Small intestine (tissue), 7 donors: ENCODE data around the gene MED20. TPM values are rescaled to one million over a fixed set of nuclear protein-coding genes. Genes with fewer than 3 reads are reported as not detected.

ENCODE experiments used
- DNase-seq, 2 donors: peaks; one replicate each; pipeline versions ENCODE4 v3.0.0 to v3.0.0-alpha.2; 2013
- FAIRE-seq: peaks from 2 replicates; lab custom pipeline; 2012; peaks lifted over from hg19 to GRCh38; lab: Jason Lieb, UNC
- H3K27ac ChIP-seq, 3 donors: one replicate each; pipeline ENCODE4 v1.5.1; 2013; ENCODE audit warnings: low read length in 2 of 3, mild to moderate bottlenecking in 2 of 3, control low read depth in 1 of 3, inconsistent platforms in 1 of 3, low read depth in 1 of 3, moderate library complexity in 1 of 3
- H3K27me3 ChIP-seq, 3 donors: one replicate each; pipeline ENCODE4 v1.6.1; 2013; ENCODE audit warnings: low read length in 3 of 3, inconsistent platforms in 1 of 3; ENCODE audit not compliant: control insufficient read depth in 3 of 3, insufficient read depth in 3 of 3
- H3K36me3 ChIP-seq, 3 donors: one replicate each; pipeline ENCODE4 v1.6.1; 2013; ENCODE audit warnings: low read length in 3 of 3, inconsistent platforms in 1 of 3, low read depth in 1 of 3, mild to moderate bottlenecking in 1 of 3, moderate library complexity in 1 of 3; ENCODE audit not compliant: control insufficient read depth in 3 of 3, insufficient read depth in 2 of 3
- H3K4me1 ChIP-seq, 3 donors: one replicate each; pipeline ENCODE4 v1.6.1; 2013; ENCODE audit warnings: low read length in 2 of 3, inconsistent platforms in 1 of 3, low read depth in 1 of 3, mild to moderate bottlenecking in 1 of 3, moderate library complexity in 1 of 3; ENCODE audit not compliant: control insufficient read depth in 3 of 3, insufficient read depth in 2 of 3
- H3K4me3 ChIP-seq, 3 donors: one replicate each; pipeline ENCODE4 v1.5.1; 2013; ENCODE audit warnings: low read length in 3 of 3, control low read depth in 1 of 3, inconsistent platforms in 1 of 3, low read depth in 1 of 3, mild to moderate bottlenecking in 1 of 3, moderate library complexity in 1 of 3
- H3K9me3 ChIP-seq, 2 donors: one replicate each; pipeline ENCODE4 v1.6.1; 2013; ENCODE audit warnings: low read depth in 1 of 2, low read length in 1 of 2; ENCODE audit not compliant: control insufficient read depth in 2 of 2, insufficient read depth in 1 of 2
- WGBS, 3 donors: extraction: QIAGEN DNeasy Blood & Tissue Kit; methylation state at CpG; one replicate each; pipeline ENCODE4 v1.1.7; 2013; 5-methylcytosine and 5-hydroxymethylcytosine counted together
- polyA plus RNA-seq, 4 donors: library from polyadenylated mRNA; stranded (reverse) in 3 of 4; unstranded in 1 of 4; fragments of 200-250 nt in 3 of 4; fragments of 120-200 nt in 1 of 4; gene quantifications; one replicate each; pipeline versions ENCODE4 v1.2.1 to v1.2.3, GENCODE V29; 2013
- donor health status: healthy with polysubstance abuse.
- donor health status: control.
- donor health status: control.
- donor health status: Bipolar disorder and iron deficiency.
- donor health status: healthy.

Gene MED20
- polyA plus RNA-seq, 4 donors = 8.1 to 25.7 (median 8.8) TPM

DNA sequence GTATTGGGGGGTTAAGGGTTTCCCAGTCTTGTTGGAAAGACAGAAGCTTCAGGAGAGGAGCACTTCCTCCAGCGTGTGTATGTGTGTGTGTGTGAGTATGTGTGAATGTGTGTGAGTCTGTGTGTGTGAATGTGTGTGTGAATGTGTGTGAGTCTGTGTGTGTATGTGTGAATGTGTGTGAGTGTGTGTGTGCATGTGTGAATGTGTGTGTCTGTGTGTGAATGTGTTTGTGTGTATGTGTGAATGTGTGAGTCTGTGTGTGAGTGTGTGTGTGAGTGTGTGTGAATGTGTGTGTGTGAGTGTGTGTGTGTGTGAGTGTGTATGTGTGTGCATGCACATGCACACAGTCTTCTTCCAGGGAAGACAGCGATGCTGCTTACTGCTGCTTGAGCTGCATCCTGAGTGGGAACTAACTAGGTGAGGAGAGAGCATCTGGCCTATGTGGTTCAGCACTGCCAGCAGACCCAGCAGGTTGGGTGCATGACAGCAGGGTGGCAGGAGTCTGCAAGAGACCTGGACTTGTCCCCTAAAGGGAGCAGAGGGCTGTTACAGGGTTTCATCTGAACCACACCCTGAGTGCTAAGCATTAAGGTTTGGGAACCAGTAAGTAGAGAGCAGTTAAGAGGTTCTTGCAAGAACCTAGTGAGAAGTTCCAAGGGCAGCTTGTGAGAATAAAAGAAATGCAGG lies 43.4 kb upstream of the MED20 start:
- no peaks in the 10 kb centered on the region for H3K36me3 ChIP-seq
- H3K9me3 ChIP-seq = no peaks in the 10 kb centered on the region
- no peaks in the 10 kb centered on the region for H3K4me1 ChIP-seq
- no peak for DNase-seq
- H3K27ac ChIP-seq = no peak overlapping the region
- H3K27me3 ChIP-seq = no peaks in the 10 kb centered on the region
- H3K4me3 ChIP-seq = no peak overlapping the region
- no peak for FAIRE-seq
- 74 to 85% (median 75%) methylated on average over 2 of the region's 2 CpGs for WGBS, 3 donors

DNA sequence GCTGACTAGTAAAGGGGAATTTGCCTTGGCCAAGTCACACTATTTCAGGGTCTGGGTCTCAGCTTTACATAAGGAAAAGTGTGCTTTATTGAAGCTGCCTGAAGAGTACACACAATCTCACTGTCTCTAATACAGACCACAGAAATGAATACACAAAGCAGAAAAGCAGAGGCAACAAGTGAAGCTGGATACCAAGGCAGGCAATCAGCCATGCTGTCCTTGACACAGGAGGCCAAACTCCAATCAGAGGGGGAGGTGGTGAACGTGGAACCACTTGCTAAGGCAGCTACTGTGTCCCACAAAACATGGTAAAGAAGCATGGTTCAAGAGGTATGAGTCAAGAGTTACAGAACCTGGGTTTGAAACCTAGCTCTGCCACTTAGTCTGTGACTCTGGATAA lies 42.4 kb upstream of the MED20 start:
- DNase-seq = no peak
- 0 to 48% (median 27%) methylated on average over 1 of the region's 1 CpG for WGBS, 3 donors
- H3K27me3 ChIP-seq = no peaks in the 10 kb centered on the region
- no peaks in the 10 kb centered on the region for H3K9me3 ChIP-seq
- no peaks in the 10 kb centered on the region for H3K36me3 ChIP-seq
- no peak overlapping the region for H3K4me3 ChIP-seq
- H3K27ac ChIP-seq = no peak overlapping the region
- H3K4me1 ChIP-seq = no peaks in the 10 kb centered on the region
- FAIRE-seq = no peak

- H3K4me3 ChIP-seq = no peak overlapping the region
- FAIRE-seq = no peak
- H3K27ac ChIP-seq = no peak overlapping the region
- H3K4me1 ChIP-seq = no peaks in the 10 kb centered on the region
- no peaks in the 10 kb centered on the region for H3K27me3 ChIP-seq
- 87 to 96% (median 91%) methylated on average over 4 of the region's 4 CpGs for WGBS, 3 donors
- peaks cover 0 to 2% (median 0%) of the 10 kb centered on the region in 3 donors for H3K36me3 ChIP-seq
- DNase-seq = no peak
- no peaks in the 10 kb centered on the region for H3K9me3 ChIP-seq
These were observed 39.1 kb upstream of the MED20 start for GRCh38 chr6:41960028-41960427.

DNA sequence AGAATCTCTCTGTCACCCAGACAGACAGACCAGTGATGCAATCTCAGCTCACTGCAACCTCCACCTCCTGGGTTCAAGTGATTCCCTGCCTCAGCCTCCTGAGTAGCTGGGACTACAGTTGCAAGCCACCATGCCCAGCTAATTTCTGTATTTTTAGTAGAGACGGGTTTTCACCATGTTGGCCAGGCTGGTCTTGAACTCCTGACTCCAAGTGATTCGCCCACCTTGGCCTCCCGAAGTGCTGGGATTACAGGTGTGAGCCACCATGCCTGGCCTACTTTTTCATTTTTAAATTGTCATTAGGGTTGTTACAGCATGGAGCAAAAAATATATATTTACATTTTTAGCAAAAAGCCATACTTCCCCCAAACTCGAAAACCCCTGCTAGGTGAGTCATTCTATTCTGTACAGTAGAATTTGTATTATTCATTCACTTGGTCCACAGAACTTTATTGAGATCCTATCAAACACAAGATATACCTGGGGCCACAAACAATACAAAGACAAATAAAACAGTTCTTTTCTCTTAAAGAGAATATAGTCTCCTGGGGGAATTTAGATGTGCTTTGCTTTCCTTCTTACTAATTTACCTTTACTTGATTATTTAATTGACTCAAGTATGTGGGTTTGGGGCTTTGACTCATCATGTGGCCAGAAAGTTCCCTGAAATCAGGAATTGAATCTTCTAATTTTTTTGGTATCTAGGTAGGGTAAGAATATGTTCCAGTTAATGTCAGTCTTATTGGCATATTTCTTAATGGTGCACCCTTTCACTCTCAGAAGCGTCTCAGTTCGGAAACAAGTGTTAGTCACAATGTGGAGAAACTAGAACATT lies 37.3 kb upstream of the MED20 start:
- Histone ChIP-seq H3K36me3 (peaks cover 0 to 2% (median 0%) of the 10 kb centered on the region in 3 donors), H3K27me3 (no peaks in the 10 kb centered on the region), H3K9me3 (no peaks in the 10 kb centered on the region), H3K27ac (no peak overlapping the region), H3K4me3 (no peak overlapping the region), H3K4me1 (no peaks in the 10 kb centered on the region)
- FAIRE-seq = no peak
- no peak for DNase-seq
- 81 to 92% (median 84%) methylated on average over 6 of the region's 6 CpGs for WGBS, 3 donors

- WGBS, 3 donors = 69 to 75% (median 69%) methylated on average over 4 of the region's 4 CpGs
- no peak for FAIRE-seq
These were observed 36.2 kb upstream of the MED20 start for GRCh38 chr6:41957117-41957516.

DNA sequence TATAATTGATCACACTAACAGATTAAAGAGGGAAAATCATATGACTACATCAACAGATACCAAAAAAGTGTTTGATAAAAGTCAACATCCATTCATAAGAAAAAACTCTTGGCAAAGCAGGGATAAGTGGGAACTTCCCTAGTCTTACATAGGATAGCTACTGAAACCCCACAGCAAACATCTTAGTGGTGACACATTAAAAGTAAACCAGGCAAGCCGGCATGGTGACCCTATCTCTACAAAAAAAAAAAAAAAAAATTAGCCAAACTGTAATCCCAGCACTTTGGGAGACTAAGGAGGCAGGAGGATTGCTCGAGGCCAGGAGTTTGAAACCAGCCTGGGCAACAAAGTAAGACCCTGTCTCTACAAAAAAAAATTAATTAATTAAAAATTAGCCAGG lies 34.5 kb upstream of the MED20 start:
- no peaks in the 10 kb centered on the region for H3K4me1 ChIP-seq
- no peak overlapping the region for H3K4me3 ChIP-seq
- no peak overlapping the region for H3K27ac ChIP-seq
- H3K27me3 ChIP-seq = no peaks in the 10 kb centered on the region
- 78 to 90% (median 87%) methylated on average over 2 of the region's 2 CpGs for WGBS, 3 donors
- no peaks in the 10 kb centered on the region for H3K9me3 ChIP-seq
- peaks cover 0 to 2% (median 0%) of the 10 kb centered on the region in 3 donors for H3K36me3 ChIP-seq
- no peak for FAIRE-seq
- DNase-seq = no peak

More at GRCh38 chr6:41957117-41957516, 36.2 kb upstream of the MED20 start:
- Histone ChIP-seq H3K4me1 (no peaks in the 10 kb centered on the region), H3K36me3 (peaks cover 0 to 2% (median 0%) of the 10 kb centered on the region in 3 donors), H3K27ac (no peak overlapping the region), H3K27me3 (no peaks in the 10 kb centered on the region), H3K4me3 (no peak overlapping the region), H3K9me3 (no peaks in the 10 kb centered on the region)
- DNase-seq = no peak

- Histone ChIP-seq H3K9me3 (no peaks in the 10 kb centered on the region), H3K4me3 (no peak overlapping the region), H3K27me3 (no peaks in the 10 kb centered on the region), H3K4me1 (no peaks in the 10 kb centered on the region), H3K27ac (no peak overlapping the region), H3K36me3 (peaks cover 0 to 2% (median 0%) of the 10 kb centered on the region in 3 donors)
- DNase-seq (no peak), FAIRE-seq (no peak)
- 95 to 98% (median 95%) methylated on average over 2 of the region's 2 CpGs for WGBS, 3 donors
These were observed 33.7 kb upstream of the MED20 start for GRCh38 chr6:41954668-41955067.

DNA sequence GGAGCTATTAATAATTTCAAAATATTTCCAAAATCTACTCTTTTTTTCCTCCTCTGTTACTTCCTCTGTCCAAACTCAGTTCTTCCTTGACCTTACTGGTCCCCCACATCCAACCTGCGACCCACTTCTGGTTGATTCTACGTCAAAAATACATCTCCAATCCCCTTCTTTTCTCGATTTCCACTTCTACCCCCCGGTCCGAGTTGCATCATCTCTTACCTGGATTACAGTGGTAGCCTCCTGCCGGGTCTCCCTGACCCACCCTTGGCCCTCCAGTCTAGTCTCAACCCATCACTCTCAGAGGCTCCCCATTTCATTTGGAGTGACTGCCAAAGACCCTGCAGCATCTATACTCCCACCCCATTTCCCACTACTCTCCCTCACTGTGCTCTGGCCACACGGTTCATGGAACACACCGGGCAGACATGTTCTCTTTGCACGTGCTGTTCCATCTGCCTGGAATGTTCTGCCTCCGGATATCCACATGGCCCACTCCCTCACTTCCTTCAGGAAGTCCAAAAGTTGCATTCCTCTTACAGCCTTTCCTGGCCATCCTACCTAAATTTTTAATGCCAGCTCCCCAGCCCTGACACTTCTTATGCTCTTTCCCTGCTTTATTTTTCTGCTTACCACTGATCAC lies 26.8 kb upstream of the MED20 start:
- no peaks in the 10 kb centered on the region for H3K4me1 ChIP-seq
- H3K27me3 ChIP-seq = no peaks in the 10 kb centered on the region
- DNase-seq = no peak
- no peaks in the 10 kb centered on the region for H3K36me3 ChIP-seq
- no peak overlapping the region for H3K4me3 ChIP-seq
- WGBS, 3 donors = 84 to 91% (median 85%) methylated on average over 10 of the region's 10 CpGs
- no peak overlapping the region for H3K27ac ChIP-seq
- H3K9me3 ChIP-seq = no peaks in the 10 kb centered on the region
- FAIRE-seq = no peak
